Measurements from ENCODE around the gene ZDHHC21.

The ZDHHC21 gene

DNA sequence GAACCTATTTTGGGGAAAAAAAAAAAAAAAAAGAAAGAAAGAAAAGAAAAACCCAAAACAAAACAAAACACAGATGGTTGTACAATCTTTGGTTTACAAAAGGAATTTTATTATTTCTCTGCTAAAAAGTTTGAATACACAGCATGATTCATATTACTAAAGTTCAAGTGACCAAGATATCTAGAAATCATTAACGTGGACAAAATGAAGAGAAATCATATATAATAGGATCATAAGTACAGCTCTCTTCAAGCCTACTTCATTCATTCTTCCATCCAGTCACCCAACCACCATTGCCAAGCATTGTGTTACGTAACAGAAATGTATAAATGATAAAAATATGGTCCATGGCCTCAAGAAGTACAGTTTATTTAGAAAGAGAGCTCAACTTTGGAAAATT lies 52.9 kb downstream of the ZDHHC21 start:
- TF ChIP-seq, protein P1, sequence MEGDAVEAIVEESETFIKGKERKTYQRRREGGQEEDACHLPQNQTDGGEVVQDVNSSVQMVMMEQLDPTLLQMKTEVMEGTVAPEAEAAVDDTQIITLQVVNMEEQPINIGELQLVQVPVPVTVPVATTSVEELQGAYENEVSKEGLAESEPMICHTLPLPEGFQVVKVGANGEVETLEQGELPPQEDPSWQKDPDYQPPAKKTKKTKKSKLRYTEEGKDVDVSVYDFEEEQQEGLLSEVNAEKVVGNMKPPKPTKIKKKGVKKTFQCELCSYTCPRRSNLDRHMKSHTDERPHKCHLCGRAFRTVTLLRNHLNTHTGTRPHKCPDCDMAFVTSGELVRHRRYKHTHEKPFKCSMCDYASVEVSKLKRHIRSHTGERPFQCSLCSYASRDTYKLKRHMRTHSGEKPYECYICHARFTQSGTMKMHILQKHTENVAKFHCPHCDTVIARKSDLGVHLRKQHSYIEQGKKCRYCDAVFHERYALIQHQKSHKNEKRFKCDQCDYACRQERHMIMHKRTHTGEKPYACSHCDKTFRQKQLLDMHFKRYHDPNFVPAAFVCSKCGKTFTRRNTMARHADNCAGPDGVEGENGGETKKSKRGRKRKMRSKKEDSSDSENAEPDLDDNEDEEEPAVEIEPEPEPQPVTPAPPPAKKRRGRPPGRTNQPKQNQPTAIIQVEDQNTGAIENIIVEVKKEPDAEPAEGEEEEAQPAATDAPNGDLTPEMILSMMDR (conservative IDR thresholded peaks at IDR 0.05), result no peak

GRCh38 chr9:14633906-14634565 lies 59.2 kb downstream of the ZDHHC21 start:
- TF ChIP-seq, protein P1 (conservative IDR thresholded peaks at IDR 0.05), result no peak
- no peak overlapping the region for H3K27ac ChIP-seq

More for the DNA sequence above, 52.9 kb downstream of the ZDHHC21 start:
- no peak overlapping the region for H3K27ac ChIP-seq

GRCh38 chr9:14633148-14633547 lies 60.1 kb downstream of the ZDHHC21 start:
- H3K27ac ChIP-seq, result no peak overlapping the region
- TF ChIP-seq, protein P1 (conservative IDR thresholded peaks at IDR 0.05), result no peak

DNA sequence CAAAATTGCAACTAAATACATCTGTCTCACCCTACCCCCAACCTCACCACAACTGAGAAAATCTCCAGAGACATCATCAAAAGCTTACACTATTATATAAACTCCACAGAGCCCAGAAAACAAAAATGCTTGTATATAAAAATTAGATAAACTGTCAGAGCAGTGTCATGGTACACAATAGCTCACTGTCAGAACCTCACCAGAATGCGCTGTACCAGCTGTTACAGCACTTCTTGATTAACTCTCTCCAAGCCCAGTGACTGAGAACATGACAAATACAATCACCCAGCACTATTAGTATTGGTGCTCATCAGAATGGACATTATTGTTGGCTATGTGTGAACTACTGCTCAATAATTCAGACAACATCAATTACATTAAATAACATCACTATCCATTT lies 65.7 kb downstream of the ZDHHC21 start:
- peak overlapping the region; percentile 48 for H3K27ac ChIP-seq
- TF ChIP-seq, protein P1 (conservative IDR thresholded peaks at IDR 0.05), result no peak

DNA sequence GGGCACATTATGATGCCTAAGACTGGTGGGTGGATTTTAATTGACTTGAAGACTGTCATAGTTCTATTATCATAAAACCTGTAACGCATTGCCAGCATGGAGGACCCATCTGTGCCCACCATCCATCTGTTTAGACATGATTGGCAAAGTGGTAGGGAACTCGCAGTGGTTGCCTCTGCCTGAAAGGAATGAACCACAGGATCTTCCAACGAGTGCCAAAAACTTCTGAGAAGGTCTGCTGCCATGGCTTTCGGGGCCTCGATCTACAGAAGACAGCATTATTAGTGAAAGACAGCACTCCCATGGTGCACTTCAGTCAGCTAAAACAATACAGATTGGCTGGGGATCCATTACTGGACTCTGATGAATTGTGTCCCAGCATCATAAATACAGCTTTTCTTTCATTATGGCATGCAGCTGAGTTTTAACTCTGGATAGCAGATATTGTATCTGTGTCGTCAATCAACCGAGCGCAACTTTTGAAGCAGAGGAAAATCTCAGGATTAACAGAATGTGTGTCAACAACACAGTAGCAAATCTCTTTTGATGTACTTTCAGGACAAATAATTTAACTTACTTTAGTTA lies 74.3 kb downstream of the ZDHHC21 start:
- H3K27ac ChIP-seq, result no peak overlapping the region
- TF ChIP-seq, protein P1 (conservative IDR thresholded peaks at IDR 0.05), result no peak

DNA sequence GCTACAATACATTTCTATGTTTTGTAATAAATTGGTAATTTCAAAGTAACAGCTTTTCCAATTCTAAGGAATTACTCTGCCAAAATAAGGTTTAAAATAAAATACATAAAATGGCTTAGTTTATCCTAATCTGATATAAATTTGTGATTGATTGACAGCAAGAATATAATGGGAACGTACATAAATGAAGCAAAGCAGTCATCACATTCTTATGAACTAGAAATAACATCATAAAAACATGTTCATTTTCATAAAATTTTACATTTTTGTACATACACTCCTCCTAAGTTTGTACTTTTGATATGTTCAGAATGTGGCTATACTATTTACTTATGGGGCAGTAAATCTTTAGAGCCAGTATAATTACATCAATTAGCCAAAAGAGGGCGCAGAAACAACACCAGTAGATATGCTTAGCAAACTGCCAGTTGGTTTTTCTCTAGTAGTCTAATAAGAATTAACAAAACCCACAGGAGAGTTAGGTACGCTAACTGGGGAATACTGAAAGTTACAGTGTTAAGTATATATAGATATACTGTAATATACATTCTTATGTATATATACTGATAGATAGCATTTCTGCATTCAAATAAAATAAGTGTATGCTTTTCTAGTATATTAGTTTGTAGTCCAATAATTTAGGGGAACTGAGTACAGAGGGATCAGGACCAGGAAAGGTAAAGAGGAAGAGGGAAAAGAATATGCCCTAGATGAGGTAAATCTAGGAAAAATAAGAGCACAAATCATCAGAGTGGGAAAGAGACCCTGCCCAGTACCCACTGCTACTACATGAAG lies 76.8 kb downstream of the ZDHHC21 start:
- TF ChIP-seq, protein P1 (conservative IDR thresholded peaks at IDR 0.05), result peak; percentile 93
- H3K27ac ChIP-seq, result peak overlapping the region; percentile 28; the same call in 1 of the 2 replicates

DNA sequence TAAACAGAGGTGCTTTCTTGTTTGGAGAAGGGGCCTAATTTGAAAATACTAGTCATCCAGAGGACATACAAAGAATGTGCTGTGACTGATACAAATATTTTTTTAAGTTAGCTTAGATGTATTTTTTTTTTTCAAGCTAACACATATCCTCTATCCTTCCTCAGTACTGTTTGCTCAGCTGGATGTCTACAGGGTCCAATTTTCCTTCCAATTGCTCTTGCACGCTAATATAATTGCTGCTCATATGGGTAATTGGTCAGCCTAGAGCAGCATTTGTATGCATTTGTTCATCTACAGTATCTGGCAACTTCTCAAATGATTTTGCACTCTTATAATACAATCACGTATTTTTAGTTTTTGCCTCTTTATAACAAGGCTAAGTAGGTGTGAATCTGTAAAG lies 84.7 kb downstream of the ZDHHC21 start:
- TF ChIP-seq, protein P1 (conservative IDR thresholded peaks at IDR 0.05), result no peak
- H3K27ac ChIP-seq, result peak overlapping the region; percentile 64

All from VCaP (cell line).